ENCODE measurements around the gene SLC5A1. TPM values are rescaled to one million over a fixed set of nuclear protein-coding genes. Genes with fewer than 3 reads are reported as not detected.
A peak's percentile ranks its signal among the peaks of the same experiment; 100 is the strongest.

The SLC5A1 gene
- polyA plus RNA-seq, 4 donors, result 29.6 to 364 (median 274) TPM

DNA sequence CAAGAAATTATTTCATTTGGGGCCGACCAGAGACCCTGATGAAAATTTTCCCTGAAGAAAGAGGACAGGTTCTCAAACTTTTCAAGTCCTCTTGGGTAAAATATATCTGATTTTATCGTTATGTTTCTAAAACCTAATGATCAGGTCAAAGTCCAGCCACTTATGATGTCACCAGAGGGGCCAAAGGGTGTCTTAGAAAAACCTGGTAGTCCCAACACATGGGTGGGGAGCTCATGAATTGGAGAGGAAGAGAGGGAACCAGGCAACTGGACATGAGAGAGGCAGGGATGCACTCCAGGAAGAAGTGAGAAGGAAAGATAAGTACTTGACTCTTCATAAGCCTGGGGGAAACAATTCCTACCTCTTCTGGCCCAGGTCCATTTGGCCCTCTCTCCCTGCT is 9.2 kb downstream of the SLC5A1 start:
- 56 to 67% (median 64%) methylated on average over 2 of the region's 2 CpGs for WGBS, 3 donors
- H3K4me1 ChIP-seq (ENCODE audit: control insufficient read depth in 3 of 3, insufficient read depth in 2 of 3, low read depth in 1 of 3, low read length in 2 of 3), result peaks cover 4 to 42% (median 7%) of the 10 kb centered on the region in 3 donors
- H3K4me3 ChIP-seq (ENCODE audit: low read depth in 1 of 3, low read length in 3 of 3), result peak overlapping the region in 1 of 3 donors; percentile 16
- H3K27me3 ChIP-seq (ENCODE audit: control insufficient read depth in 3 of 3, insufficient read depth in 3 of 3, low read length in 3 of 3), result no peaks in the 10 kb centered on the region
- peak overlapping the region in 2 of 3 donors; percentile 31 to 51 for H3K27ac ChIP-seq (ENCODE audit: low read depth in 1 of 3, low read length in 2 of 3)
- FAIRE-seq, result no peak
- H3K36me3 ChIP-seq (ENCODE audit: control insufficient read depth in 3 of 3, insufficient read depth in 2 of 3, low read depth in 1 of 3, low read length in 3 of 3), result peaks cover 0 to 61% (median 25%) of the 10 kb centered on the region in 3 donors
- DNase-seq, result peak; percentile 76 to 81
- H3K9me3 ChIP-seq (ENCODE audit: control insufficient read depth in 2 of 2, insufficient read depth in 1 of 2, low read depth in 1 of 2, low read length in 1 of 2), result no peaks in the 10 kb centered on the region

DNA sequence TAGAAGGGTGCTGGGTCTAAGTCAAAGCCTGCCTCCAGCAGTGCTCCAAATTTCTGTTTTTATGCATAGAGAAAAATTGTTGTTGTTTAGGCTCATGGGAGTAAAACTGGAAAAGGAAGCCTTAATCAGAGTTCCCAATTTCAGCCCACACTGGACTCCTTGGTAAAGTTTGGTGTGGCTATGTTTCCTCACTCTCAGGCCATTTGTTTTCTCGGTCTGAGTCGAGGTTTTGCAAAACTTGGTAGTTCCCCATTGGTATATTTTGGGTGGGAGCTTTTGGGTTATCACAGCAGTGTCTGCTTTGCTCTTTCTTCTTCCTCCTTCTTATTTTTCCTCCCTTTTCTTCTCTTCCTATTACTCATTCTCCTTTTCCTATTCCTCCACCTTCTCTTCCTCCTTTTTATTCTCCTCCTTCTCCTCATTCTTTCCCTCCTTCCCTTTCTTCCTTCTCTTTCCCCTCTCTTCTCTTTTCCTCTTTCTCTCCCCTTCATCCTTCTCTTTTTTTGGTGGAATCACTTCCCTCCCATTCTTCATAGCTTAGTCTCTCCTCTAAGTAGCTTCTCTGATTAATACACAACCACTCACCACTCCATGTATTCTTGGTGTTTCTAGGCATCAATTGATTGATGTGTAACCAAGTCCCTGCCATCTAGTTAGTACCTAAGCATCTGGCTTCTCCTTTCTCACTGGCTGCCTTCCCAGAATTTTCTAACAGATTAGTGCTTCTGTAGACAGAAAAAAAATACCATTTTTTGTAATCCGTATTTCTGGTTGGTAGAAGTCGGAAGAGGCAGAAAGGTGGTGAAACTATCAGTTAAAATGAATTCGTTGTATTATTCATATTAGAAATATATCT is 10.1 kb downstream of the SLC5A1 start:
- Histone ChIP-seq H3K27me3 (ENCODE audit: control insufficient read depth in 3 of 3, insufficient read depth in 3 of 3, low read length in 3 of 3) (no peaks in the 10 kb centered on the region), H3K36me3 (ENCODE audit: control insufficient read depth in 3 of 3, insufficient read depth in 2 of 3, low read depth in 1 of 3, low read length in 3 of 3) (peaks cover 0 to 57% (median 24%) of the 10 kb centered on the region in 3 donors), H3K4me1 (ENCODE audit: control insufficient read depth in 3 of 3, insufficient read depth in 2 of 3, low read depth in 1 of 3, low read length in 2 of 3) (peaks cover 4 to 42% (median 7%) of the 10 kb centered on the region in 3 donors), H3K27ac (ENCODE audit: low read depth in 1 of 3, low read length in 2 of 3) (peak overlapping the region in 2 of 3 donors; percentile 24 to 27), H3K4me3 (ENCODE audit: low read depth in 1 of 3, low read length in 3 of 3) (no peak overlapping the region), H3K9me3 (ENCODE audit: control insufficient read depth in 2 of 2, insufficient read depth in 1 of 2, low read depth in 1 of 2, low read length in 1 of 2) (no peaks in the 10 kb centered on the region)
- DNase-seq (no peak), FAIRE-seq (no peak)
- WGBS, 3 donors, result 82 to 85% (median 82%) methylated on average over 5 of the region's 5 CpGs

DNA sequence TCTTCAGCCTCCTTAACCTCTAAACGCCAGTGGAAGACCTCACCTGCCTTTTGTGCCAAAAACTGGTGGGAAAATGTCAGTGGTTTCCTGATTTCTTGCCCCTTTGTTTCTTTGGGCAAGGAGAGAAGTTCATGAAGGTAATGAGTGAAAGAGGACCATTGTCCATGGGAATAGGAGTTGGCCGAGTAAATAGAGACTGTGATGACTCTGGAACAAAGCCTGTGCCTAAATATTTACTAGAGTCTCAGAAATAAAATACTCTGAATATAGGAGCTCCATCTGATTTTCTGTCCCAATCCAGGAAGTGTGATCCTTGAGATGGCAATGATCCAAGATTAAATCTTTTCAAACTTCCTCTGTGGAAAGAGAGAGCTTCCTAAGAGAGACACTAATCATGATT is 12.0 kb downstream of the SLC5A1 start:
- no peak overlapping the region for H3K4me3 ChIP-seq (ENCODE audit: low read depth in 1 of 3, low read length in 3 of 3)
- no peak for FAIRE-seq

DNA sequence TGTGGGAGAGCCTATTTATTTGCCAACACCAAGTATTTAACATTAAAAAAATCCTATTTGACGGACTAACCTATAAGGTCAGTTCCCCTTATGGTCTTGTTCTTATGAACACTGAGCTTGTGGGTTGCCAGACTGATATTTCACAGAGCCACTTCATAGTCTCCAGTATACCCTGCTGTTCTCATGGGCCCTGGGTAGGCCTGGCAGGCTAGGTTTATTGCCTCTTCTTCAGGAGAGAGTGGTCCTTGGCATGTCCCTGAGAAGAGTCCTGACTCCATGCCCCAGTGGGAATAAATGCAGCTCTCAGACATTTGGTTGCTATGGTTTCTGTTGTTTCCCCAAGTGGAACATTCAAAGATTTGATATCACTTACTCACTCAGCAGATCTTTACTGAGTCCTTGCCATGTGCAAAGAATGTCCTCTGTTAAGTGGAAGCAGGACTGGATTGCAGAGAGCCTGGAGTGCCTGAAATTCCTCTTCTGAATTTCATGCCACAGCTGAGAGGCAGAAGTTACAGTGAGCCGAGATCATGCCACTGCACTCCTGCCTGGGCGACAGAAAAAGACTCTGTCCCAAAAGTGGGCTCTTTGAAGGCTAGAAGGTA is 15.7 kb downstream of the SLC5A1 start:
- H3K27ac ChIP-seq (ENCODE audit: low read depth in 1 of 3, low read length in 2 of 3), result no peak overlapping the region
- FAIRE-seq (no peak), DNase-seq (no peak)
- no peaks in the 10 kb centered on the region for H3K27me3 ChIP-seq (ENCODE audit: control insufficient read depth in 3 of 3, insufficient read depth in 3 of 3, low read length in 3 of 3)
- H3K36me3 ChIP-seq (ENCODE audit: control insufficient read depth in 3 of 3, insufficient read depth in 2 of 3, low read depth in 1 of 3, low read length in 3 of 3), result peaks cover 0 to 47% (median 21%) of the 10 kb centered on the region in 3 donors
- WGBS, 3 donors, result 73 to 82% (median 76%) methylated on average over 3 of the region's 3 CpGs
- H3K4me3 ChIP-seq (ENCODE audit: low read depth in 1 of 3, low read length in 3 of 3), result no peak overlapping the region
- H3K4me1 ChIP-seq (ENCODE audit: control insufficient read depth in 3 of 3, insufficient read depth in 2 of 3, low read depth in 1 of 3, low read length in 2 of 3), result peaks cover 2 to 28% (median 6%) of the 10 kb centered on the region in 3 donors
- no peaks in the 10 kb centered on the region for H3K9me3 ChIP-seq (ENCODE audit: control insufficient read depth in 2 of 2, insufficient read depth in 1 of 2, low read depth in 1 of 2, low read length in 1 of 2)

More for the DNA sequence above, 12.0 kb downstream of the SLC5A1 start:
- Histone ChIP-seq H3K4me1 (ENCODE audit: control insufficient read depth in 3 of 3, insufficient read depth in 2 of 3, low read depth in 1 of 3, low read length in 2 of 3) (peaks cover 7 to 32% (median 8%) of the 10 kb centered on the region in 3 donors), H3K36me3 (ENCODE audit: control insufficient read depth in 3 of 3, insufficient read depth in 2 of 3, low read depth in 1 of 3, low read length in 3 of 3) (peaks cover 0 to 56% (median 31%) of the 10 kb centered on the region in 3 donors), H3K27me3 (ENCODE audit: control insufficient read depth in 3 of 3, insufficient read depth in 3 of 3, low read length in 3 of 3) (no peaks in the 10 kb centered on the region), H3K27ac (ENCODE audit: low read depth in 1 of 3, low read length in 2 of 3) (peak overlapping the region in 1 of 3 donors; percentile 3), H3K9me3 (ENCODE audit: control insufficient read depth in 2 of 2, insufficient read depth in 1 of 2, low read depth in 1 of 2, low read length in 1 of 2) (no peaks in the 10 kb centered on the region)
- no peak for DNase-seq
- WGBS, 3 donors, result 28 to 45% (median 38%) methylated on average over 2 of the region's 2 CpGs

DNA sequence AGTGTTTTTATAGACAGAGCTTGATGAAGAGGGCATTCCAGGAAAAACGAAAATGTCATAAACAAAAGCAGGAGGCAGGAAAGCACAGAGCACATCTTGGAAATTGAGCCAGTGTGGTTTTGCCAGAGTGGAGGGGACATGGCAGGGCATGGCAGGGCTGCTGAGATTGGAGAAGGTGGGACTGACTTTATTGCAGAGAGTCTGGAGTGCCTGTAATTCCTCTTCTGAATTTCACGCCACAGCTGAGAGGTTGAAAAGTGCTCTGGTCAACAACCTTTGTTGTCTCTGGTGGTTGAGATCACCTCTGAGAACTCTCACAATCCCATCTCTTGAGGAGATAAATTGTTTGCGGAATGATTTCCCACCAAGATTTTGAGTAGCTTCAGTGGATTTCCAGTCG is 16.4 kb downstream of the SLC5A1 start:
- Histone ChIP-seq H3K4me1 (ENCODE audit: control insufficient read depth in 3 of 3, insufficient read depth in 2 of 3, low read depth in 1 of 3, low read length in 2 of 3) (peaks cover 5 to 33% (median 6%) of the 10 kb centered on the region in 3 donors), H3K4me3 (ENCODE audit: low read depth in 1 of 3, low read length in 3 of 3) (no peak overlapping the region), H3K36me3 (ENCODE audit: control insufficient read depth in 3 of 3, insufficient read depth in 2 of 3, low read depth in 1 of 3, low read length in 3 of 3) (peaks cover 0 to 48% (median 21%) of the 10 kb centered on the region in 3 donors), H3K9me3 (ENCODE audit: control insufficient read depth in 2 of 2, insufficient read depth in 1 of 2, low read depth in 1 of 2, low read length in 1 of 2) (no peaks in the 10 kb centered on the region), H3K27me3 (ENCODE audit: control insufficient read depth in 3 of 3, insufficient read depth in 3 of 3, low read length in 3 of 3) (no peaks in the 10 kb centered on the region), H3K27ac (ENCODE audit: low read depth in 1 of 3, low read length in 2 of 3) (no peak overlapping the region)
- FAIRE-seq (no peak), DNase-seq (no peak)
- 62 to 70% (median 69%) methylated on average over 4 of the region's 4 CpGs for WGBS, 3 donors

DNA sequence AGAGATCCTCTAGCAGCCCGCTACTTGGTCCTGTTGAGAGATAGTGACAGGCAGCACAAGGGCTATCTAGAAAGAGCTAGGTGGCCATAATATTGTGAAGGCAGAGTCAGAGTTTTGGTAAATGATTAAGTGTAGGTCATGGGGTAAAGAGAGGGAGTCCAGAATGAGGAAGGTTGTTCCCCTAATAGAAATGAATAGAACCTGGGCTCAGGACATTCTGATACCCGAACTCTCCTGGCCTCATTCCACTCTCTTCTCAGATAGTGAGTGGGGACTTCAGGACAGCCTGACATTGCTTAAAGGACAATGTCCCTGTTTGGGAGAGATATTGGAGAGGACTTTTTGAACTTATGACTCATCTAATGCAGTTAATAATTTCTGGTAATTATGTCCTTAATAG is 20.6 kb downstream of the SLC5A1 start:
- H3K4me3 ChIP-seq (ENCODE audit: low read depth in 1 of 3, low read length in 3 of 3), result no peak overlapping the region
- peaks cover 7 to 75% (median 17%) of the 10 kb centered on the region in 3 donors for H3K4me1 ChIP-seq (ENCODE audit: control insufficient read depth in 3 of 3, insufficient read depth in 2 of 3, low read depth in 1 of 3, low read length in 2 of 3)
- no peaks in the 10 kb centered on the region for H3K9me3 ChIP-seq (ENCODE audit: control insufficient read depth in 2 of 2, insufficient read depth in 1 of 2, low read depth in 1 of 2, low read length in 1 of 2)
- FAIRE-seq (peak; percentile 39), DNase-seq (peak; percentile 74 to 95)
- peak overlapping the region; percentile 9 to 79 (median 61) for H3K27ac ChIP-seq (ENCODE audit: low read depth in 1 of 3, low read length in 2 of 3)
- 22 to 56% (median 29%) methylated on average over 2 of the region's 2 CpGs for WGBS, 3 donors
- H3K36me3 ChIP-seq (ENCODE audit: control insufficient read depth in 3 of 3, insufficient read depth in 2 of 3, low read depth in 1 of 3, low read length in 3 of 3), result peaks cover 2 to 49% (median 17%) of the 10 kb centered on the region in 3 donors
- no peaks in the 10 kb centered on the region for H3K27me3 ChIP-seq (ENCODE audit: control insufficient read depth in 3 of 3, insufficient read depth in 3 of 3, low read length in 3 of 3)

DNA sequence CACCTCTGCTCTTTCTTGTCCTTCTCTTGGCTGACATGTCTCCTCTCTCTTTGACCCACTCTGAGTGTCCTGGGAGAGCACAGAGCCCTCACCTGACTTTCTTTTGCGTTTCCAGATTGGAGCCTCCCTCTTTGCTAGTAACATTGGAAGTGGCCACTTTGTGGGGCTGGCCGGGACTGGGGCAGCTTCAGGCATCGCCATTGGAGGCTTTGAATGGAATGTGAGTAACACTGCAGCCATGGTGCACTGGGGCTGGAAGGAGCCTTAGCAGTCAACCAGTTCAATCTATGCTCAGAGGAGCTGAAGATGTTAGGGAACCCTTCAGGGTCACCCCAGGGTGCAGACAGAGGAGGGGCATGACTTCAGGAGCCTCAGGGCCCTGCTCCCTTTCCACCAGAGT is 23.8 kb downstream of the SLC5A1 start:
- DNase-seq (no peak), FAIRE-seq (no peak)
- WGBS, 3 donors, result 73 to 91% (median 76%) methylated on average over 3 of the region's 3 CpGs

DNA sequence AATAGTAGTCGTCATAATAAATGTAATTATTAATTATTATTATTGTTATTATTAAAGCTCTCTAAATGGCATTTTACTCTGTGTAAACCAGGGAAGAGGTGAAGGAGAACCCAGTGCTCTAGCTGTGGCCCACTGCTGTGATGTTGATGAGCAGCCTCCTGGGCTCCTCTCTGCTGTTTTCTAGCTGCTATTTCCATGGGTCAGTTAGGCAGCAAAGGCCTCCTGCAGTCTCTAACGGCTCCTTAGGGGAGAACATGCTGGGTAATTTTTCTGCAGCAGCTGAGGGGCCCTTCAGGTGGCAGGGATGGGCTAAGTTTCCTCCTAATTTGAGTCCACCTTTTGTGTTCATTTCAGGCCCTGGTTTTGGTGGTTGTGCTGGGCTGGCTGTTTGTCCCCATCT is 24.6 kb downstream of the SLC5A1 start:
- H3K9me3 ChIP-seq (ENCODE audit: control insufficient read depth in 2 of 2, insufficient read depth in 1 of 2, low read depth in 1 of 2, low read length in 1 of 2), result no peaks in the 10 kb centered on the region
- peaks cover 7 to 74% (median 20%) of the 10 kb centered on the region in 3 donors for H3K4me1 ChIP-seq (ENCODE audit: control insufficient read depth in 3 of 3, insufficient read depth in 2 of 3, low read depth in 1 of 3, low read length in 2 of 3)
- H3K27ac ChIP-seq (ENCODE audit: low read depth in 1 of 3, low read length in 2 of 3), result peak overlapping the region in 1 of 3 donors; percentile 47
- H3K36me3 ChIP-seq (ENCODE audit: control insufficient read depth in 3 of 3, insufficient read depth in 2 of 3, low read depth in 1 of 3, low read length in 3 of 3), result peaks cover 2 to 48% (median 11%) of the 10 kb centered on the region in 3 donors
- no peaks in the 10 kb centered on the region for H3K27me3 ChIP-seq (ENCODE audit: control insufficient read depth in 3 of 3, insufficient read depth in 3 of 3, low read length in 3 of 3)
- H3K4me3 ChIP-seq (ENCODE audit: low read depth in 1 of 3, low read length in 3 of 3), result no peak overlapping the region
- FAIRE-seq, result no peak
- no peak for DNase-seq
- 35 to 56% (median 40%) methylated on average over 2 of the region's 2 CpGs for WGBS, 3 donors

More for the DNA sequence above, 23.8 kb downstream of the SLC5A1 start:
- Histone ChIP-seq H3K27me3 (ENCODE audit: control insufficient read depth in 3 of 3, insufficient read depth in 3 of 3, low read length in 3 of 3) (no peaks in the 10 kb centered on the region), H3K9me3 (ENCODE audit: control insufficient read depth in 2 of 2, insufficient read depth in 1 of 2, low read depth in 1 of 2, low read length in 1 of 2) (no peaks in the 10 kb centered on the region), H3K4me1 (ENCODE audit: control insufficient read depth in 3 of 3, insufficient read depth in 2 of 3, low read depth in 1 of 3, low read length in 2 of 3) (peaks cover 7 to 78% (median 20%) of the 10 kb centered on the region in 3 donors), H3K4me3 (ENCODE audit: low read depth in 1 of 3, low read length in 3 of 3) (no peak overlapping the region), H3K27ac (ENCODE audit: low read depth in 1 of 3, low read length in 2 of 3) (peak overlapping the region in 2 of 3 donors; percentile 33 to 38), H3K36me3 (ENCODE audit: control insufficient read depth in 3 of 3, insufficient read depth in 2 of 3, low read depth in 1 of 3, low read length in 3 of 3) (peaks cover 2 to 50% (median 11%) of the 10 kb centered on the region in 3 donors)

Measured in small intestine (tissue), 7 donors.